C4-2B (cell line): ENCODE data around the gene OPRL1.

Experiments
- CTCF ChIP-seq: fragments of 450-650 bp; conservative IDR thresholded peaks from 2 replicates; pipeline ENCODE4 v1.5.1; 2017; ENCODE audit warnings: mild to moderate bottlenecking
- ZFX ChIP-seq: fragments of 450-650 bp; IDR thresholded peaks from 2 replicates; pipeline ENCODE4 v1.6.1; 2017

- TF ChIP-seq CTCF (no peak), ZFX (no peak)
These were observed 16.3 kb upstream of the OPRL1 start for GRCh38 chr20:64063389-64064144.
